DOHH2 (cell line): ENCODE measurements around the gene FARS2.

Source experiments
- H3F3A ChIP-seq: fragments of 200-600 bp; sonication (generic), shearing (Covaris generic); 2 replicates; pipeline ENCODE4 v1.6.0; 2016; ENCODE audit warnings: antibody characterized with exemption, mild to moderate bottlenecking; ENCODE audit not compliant: control insufficient read depth, insufficient read depth
- H3K27ac ChIP-seq: fragments of 200-600 bp; sonication (generic); 2 replicates; pipeline ENCODE4 v1.5.1; 2014; ENCODE audit warnings: low read depth, mild to moderate bottlenecking, low read length, moderate library complexity
- H3K27me3 ChIP-seq: fragments of 200-600 bp; sonication (generic); 2 replicates; pipeline ENCODE4 v1.6.1; 2014; ENCODE audit warnings: mild to moderate bottlenecking, low read length, mixed read lengths; ENCODE audit not compliant: control insufficient read depth
- H3K36me3 ChIP-seq: fragments of 200-600 bp; sonication (generic); 2 replicates; pipeline ENCODE4 v1.6.1; 2014; ENCODE audit warnings: mild to moderate bottlenecking, low read length, moderate library complexity, mixed read lengths; ENCODE audit not compliant: control insufficient read depth
- H3K4me1 ChIP-seq: fragments of 200-600 bp; sonication (generic); 2 replicates; pipeline ENCODE4 v1.6.1; 2014; ENCODE audit warnings: mild to moderate bottlenecking, low read length, mixed read lengths; ENCODE audit not compliant: control insufficient read depth
- H3K4me2 ChIP-seq: fragments of 200-600 bp; sonication (generic); 2 replicates; pipeline ENCODE4 v1.6.0; 2014; ENCODE audit warnings: mild to moderate bottlenecking, low read length, moderate library complexity
- H3K4me3 ChIP-seq: fragments of 200-600 bp; sonication (generic); 2 replicates; pipeline ENCODE4 v1.5.1; 2014; ENCODE audit warnings: mild to moderate bottlenecking, low read length, mixed read lengths
- H3K79me2 ChIP-seq: fragments of 200-600 bp; sonication (generic); 2 replicates; pipeline ENCODE4 v1.6.1; 2014; ENCODE audit warnings: mild to moderate bottlenecking, low read length, mixed read lengths; ENCODE audit not compliant: control insufficient read depth
- H3K9me2 ChIP-seq: fragments of 200-600 bp; sonication (generic); replicated peaks from 2 replicates; pipeline ENCODE4 v1.6.1; 2014; ENCODE audit warnings: mild to moderate bottlenecking, low read length, mixed read lengths; ENCODE audit not compliant: control insufficient read depth
- H3K9me3 ChIP-seq: fragments of 200-600 bp; sonication (generic); 2 replicates; pipeline ENCODE4 v1.6.1; 2014; ENCODE audit warnings: antibody characterized with exemption, low read length, mixed read lengths; ENCODE audit not compliant: control insufficient read depth, insufficient read depth
- H4K20me1 ChIP-seq: fragments of 200-600 bp; sonication (generic); 2 replicates; pipeline ENCODE4 v1.6.0; 2014; ENCODE audit warnings: low read depth, mild to moderate bottlenecking, antibody characterized with exemption, low read length, moderate library complexity; ENCODE audit not compliant: control insufficient read depth, insufficient read depth
- EZH2phosphoT487 ChIP-seq: fragments of 200-600 bp; sonication (generic); IDR thresholded peaks from 2 replicates; pipeline ENCODE4 v1.6.1; 2017; ENCODE audit warnings: borderline replicate concordance, mild to moderate bottlenecking, antibody characterized with exemption, low read length, moderate library complexity, mixed read lengths
- TF ChIP-seq, protein P1 (sequence below): fragments of 200-600 bp; sonication (generic); IDR thresholded peaks from one replicate; pipeline ENCODE4 v1.5.1; 2014; ENCODE audit warnings: antibody characterized with exemption, mild to moderate bottlenecking, low read depth, low read length; ENCODE audit not compliant: poor library complexity, severe bottlenecking

Gene FARS2

DNA sequence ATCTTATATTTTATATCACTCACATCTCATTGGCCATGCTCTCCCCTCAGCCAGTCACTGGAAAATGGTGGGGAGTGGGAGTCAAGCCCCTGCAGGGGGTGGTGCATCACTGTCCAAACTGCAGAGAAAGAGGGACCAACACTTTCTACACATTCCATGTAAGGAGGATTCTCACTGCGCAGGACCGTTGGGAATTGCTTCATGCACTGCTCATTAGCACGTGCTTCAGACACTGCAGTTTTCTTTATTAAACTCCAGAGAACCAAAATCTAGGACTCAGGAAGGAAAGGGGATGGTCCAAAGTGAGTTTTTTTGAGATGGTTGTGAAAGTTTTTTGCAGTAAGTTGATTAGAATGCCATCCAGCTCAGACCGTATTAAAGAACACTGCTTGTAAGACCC, 269.8 kb downstream of the FARS2 start:
- H3K9me2 ChIP-seq: no peaks in the 10 kb centered on the region
- H3K9me3 ChIP-seq: no peaks in the 10 kb centered on the region
- no peaks in the 10 kb centered on the region for H3F3A ChIP-seq
- no peak overlapping the region for H3K4me2 ChIP-seq
- no peaks in the 10 kb centered on the region for H4K20me1 ChIP-seq
- H3K4me3 ChIP-seq: no peak overlapping the region
- no peak for TF ChIP-seq EZH2phosphoT487
- TF ChIP-seq, protein P1, sequence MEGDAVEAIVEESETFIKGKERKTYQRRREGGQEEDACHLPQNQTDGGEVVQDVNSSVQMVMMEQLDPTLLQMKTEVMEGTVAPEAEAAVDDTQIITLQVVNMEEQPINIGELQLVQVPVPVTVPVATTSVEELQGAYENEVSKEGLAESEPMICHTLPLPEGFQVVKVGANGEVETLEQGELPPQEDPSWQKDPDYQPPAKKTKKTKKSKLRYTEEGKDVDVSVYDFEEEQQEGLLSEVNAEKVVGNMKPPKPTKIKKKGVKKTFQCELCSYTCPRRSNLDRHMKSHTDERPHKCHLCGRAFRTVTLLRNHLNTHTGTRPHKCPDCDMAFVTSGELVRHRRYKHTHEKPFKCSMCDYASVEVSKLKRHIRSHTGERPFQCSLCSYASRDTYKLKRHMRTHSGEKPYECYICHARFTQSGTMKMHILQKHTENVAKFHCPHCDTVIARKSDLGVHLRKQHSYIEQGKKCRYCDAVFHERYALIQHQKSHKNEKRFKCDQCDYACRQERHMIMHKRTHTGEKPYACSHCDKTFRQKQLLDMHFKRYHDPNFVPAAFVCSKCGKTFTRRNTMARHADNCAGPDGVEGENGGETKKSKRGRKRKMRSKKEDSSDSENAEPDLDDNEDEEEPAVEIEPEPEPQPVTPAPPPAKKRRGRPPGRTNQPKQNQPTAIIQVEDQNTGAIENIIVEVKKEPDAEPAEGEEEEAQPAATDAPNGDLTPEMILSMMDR: no peak
- no peaks in the 10 kb centered on the region for H3K27me3 ChIP-seq
- H3K36me3 ChIP-seq: no peaks in the 10 kb centered on the region
- no peaks in the 10 kb centered on the region for H3K79me2 ChIP-seq
- H3K27ac ChIP-seq: no peak overlapping the region
- no peaks in the 10 kb centered on the region for H3K4me1 ChIP-seq

DNA sequence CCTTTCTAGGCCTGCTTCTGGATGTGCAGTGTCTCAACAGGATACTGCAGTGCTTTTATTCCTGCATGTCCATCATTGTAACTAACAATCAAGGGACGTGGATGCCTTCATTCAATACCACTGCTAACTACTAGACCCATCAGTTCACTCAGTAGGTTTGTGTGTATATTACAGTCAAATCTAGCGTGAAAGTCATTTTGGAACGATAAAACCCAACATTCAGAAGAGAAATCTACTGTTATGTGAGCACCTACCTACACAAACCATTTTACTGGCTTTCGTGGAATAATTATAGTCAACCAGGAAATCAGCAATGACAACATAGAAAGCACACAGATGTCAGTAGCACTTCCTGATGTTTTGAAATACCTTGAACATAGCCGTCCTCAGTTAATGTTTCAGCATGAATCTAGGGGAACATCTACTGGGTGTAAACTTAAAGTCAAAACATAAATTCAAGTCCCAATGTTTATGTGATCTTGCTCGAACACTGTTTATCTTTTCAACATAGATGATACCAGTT, 270.6 kb downstream of the FARS2 start:
- H3K27me3 ChIP-seq: no peaks in the 10 kb centered on the region
- TF ChIP-seq, protein P1: no peak
- no peak for TF ChIP-seq EZH2phosphoT487
- no peaks in the 10 kb centered on the region for H3K9me3 ChIP-seq
- H3K4me1 ChIP-seq: no peaks in the 10 kb centered on the region
- H3K27ac ChIP-seq: no peak overlapping the region
- no peak overlapping the region for H3K4me2 ChIP-seq
- no peaks in the 10 kb centered on the region for H3K79me2 ChIP-seq
- no peaks in the 10 kb centered on the region for H3K9me2 ChIP-seq
- no peaks in the 10 kb centered on the region for H4K20me1 ChIP-seq
- no peak overlapping the region for H3K4me3 ChIP-seq
- H3F3A ChIP-seq: no peaks in the 10 kb centered on the region
- no peaks in the 10 kb centered on the region for H3K36me3 ChIP-seq

DNA sequence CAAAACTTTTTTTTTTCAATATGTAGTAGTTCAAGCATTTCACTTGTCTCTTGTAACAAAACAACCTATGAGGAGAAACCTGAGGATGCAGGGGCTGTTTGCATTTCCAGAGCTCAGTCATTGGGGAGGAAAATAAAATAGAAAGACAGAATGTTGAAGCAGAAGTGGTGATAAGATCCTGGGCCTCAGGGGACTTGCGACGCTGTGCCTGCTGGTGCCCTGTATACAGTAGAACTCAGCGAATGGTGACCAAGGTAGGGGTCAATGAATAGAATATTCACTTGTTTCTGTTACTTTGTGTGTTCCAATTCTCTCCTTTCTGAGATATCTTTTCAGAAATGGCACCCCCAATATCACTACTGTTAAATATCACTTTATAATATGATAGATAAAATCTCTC, 271.6 kb downstream of the FARS2 start:
- Histone ChIP-seq H3K4me1 (no peaks in the 10 kb centered on the region), H3F3A (no peaks in the 10 kb centered on the region), H3K9me2 (no peaks in the 10 kb centered on the region), H3K27ac (no peak overlapping the region), H4K20me1 (no peaks in the 10 kb centered on the region), H3K4me3 (no peak overlapping the region), H3K36me3 (no peaks in the 10 kb centered on the region), H3K27me3 (no peaks in the 10 kb centered on the region), H3K79me2 (no peaks in the 10 kb centered on the region), H3K9me3 (no peaks in the 10 kb centered on the region), H3K4me2 (no peak overlapping the region)
- TF ChIP-seq EZH2phosphoT487: no peak
- TF ChIP-seq, protein P1: no peak

DNA sequence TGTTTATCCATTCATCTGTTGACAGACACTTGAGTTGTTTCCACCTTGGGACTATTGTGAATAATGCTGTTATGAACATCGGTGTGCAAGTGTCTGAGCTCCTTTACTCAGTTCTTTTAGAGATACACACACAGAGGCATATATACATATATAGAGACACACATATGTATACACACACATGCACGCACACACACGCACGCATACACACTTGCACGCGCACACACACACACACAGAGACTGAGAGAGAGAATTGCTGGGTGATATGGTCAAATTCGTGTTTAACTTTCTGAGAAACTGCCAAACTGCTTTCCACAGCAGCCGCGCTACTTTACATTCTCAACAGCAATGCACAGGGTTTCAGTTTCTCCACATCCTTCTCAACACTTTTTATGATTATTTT, 273.3 kb downstream of the FARS2 start:
- no peaks in the 10 kb centered on the region for H3K79me2 ChIP-seq
- no peaks in the 10 kb centered on the region for H3K27me3 ChIP-seq
- no peak overlapping the region for H3K27ac ChIP-seq
- no peaks in the 10 kb centered on the region for H3K9me2 ChIP-seq
- H3F3A ChIP-seq: no peaks in the 10 kb centered on the region
- H3K9me3 ChIP-seq: no peaks in the 10 kb centered on the region
- TF ChIP-seq, protein P1: no peak
- TF ChIP-seq EZH2phosphoT487: no peak
- H3K36me3 ChIP-seq: no peaks in the 10 kb centered on the region
- no peak overlapping the region for H3K4me2 ChIP-seq
- no peaks in the 10 kb centered on the region for H4K20me1 ChIP-seq
- no peak overlapping the region for H3K4me3 ChIP-seq
- H3K4me1 ChIP-seq: no peaks in the 10 kb centered on the region
